GM18526 (cell line): ENCODE measurements around the gene KRT12.

Source experiments
- POLR2A ChIP-seq: IDR thresholded peaks from 3 replicates; pipeline ENCODE4 v1.6.1; 2011; ENCODE audit not compliant: insufficient read length; ENCODE audit errors: extremely low read depth

Gene KRT12

DNA sequence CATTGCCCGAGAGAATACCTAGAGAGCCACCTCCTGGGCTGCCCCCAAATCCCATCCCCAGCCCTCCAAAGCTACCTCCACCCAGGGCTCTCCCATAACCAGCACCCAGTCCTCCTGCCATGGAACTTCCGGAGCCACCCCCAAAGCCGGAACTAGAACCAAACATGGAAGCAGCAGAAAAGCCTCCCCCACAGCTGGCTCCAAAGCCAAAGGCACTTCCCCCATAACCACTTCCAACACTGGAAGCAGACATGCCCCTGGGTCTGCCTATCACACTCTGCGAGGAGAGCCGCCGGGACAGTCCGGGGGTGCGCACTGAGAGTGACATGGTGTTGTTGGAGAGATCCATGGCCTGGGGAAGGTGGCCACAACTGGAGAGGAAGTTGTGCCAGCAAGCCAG, at the start of gene KRT12:
Gene KRT12 (minus strand): TSS at position 386 of the 400 bp plus-strand sequence. CDS start 37 bp downstream, at position 349.
- TF ChIP-seq POLR2A, result no peak

DNA sequence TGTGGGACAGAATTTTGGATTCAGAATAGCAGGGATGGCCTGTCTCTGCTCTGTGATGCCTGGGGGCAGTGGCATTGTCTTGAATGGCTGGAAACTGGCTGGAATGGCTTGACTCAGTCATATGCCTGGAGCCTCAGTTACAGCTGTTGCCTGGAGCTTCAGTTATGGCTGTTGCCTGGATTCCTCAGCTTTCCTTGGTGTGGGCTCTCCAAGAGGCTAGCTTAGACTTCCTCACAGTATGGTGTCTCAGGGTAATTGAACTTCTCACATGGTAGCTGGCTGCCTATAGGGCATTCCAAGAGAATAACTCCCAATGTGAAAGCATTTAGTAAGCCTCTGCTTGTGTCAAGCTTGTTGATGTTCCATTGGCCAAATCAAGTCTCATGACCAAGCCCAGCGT, 49.3 kb upstream of the KRT12 start:
- no peak for TF ChIP-seq POLR2A

DNA sequence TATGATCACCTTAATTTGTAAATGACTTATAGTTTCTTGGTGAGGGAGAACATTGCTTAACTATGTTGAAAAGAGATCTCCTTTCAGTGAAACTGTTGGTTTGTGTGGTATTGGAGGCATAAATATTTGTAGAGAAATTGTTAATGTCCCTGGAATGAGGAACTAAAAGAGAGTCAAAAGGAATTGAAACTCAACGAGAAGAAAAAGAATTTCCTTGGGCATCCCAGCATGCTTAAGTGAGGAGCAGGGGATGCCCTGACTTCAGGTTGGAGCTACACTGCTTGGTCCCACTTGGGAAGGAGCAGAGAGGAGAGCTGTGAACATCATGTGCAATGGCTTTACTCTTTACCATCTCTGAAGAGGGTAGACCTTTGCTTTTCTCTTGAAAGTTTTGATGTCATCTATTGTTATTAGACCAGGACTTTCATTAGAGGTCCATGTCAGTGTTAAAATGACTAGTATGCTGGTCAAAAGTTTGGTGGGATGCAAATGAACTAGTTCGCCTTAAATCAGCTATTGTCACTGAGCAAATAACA, 48.8 kb upstream of the KRT12 start:
- TF ChIP-seq POLR2A, result no peak

DNA sequence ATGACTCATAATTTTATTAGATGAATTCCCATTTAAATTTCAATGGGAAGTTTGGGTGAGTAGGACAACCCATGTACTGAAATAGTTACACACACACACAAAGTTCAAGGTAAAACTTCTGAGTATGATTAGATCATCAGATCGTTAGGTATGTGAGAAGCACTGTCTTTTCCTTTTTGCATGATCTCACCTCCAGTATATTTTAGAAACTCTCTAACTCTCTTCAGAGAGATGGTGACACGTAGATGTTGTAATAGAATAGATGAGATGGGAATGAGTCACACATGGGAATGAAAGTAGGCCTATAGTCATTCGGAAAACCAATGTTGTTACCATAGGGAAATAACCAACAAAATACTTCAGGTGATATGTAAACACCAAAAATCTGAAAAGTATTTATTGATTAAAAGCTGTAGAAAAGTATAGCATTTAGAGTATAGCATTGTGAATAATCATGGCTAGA, 48.2 kb upstream of the KRT12 start:
- no peak for TF ChIP-seq POLR2A

DNA sequence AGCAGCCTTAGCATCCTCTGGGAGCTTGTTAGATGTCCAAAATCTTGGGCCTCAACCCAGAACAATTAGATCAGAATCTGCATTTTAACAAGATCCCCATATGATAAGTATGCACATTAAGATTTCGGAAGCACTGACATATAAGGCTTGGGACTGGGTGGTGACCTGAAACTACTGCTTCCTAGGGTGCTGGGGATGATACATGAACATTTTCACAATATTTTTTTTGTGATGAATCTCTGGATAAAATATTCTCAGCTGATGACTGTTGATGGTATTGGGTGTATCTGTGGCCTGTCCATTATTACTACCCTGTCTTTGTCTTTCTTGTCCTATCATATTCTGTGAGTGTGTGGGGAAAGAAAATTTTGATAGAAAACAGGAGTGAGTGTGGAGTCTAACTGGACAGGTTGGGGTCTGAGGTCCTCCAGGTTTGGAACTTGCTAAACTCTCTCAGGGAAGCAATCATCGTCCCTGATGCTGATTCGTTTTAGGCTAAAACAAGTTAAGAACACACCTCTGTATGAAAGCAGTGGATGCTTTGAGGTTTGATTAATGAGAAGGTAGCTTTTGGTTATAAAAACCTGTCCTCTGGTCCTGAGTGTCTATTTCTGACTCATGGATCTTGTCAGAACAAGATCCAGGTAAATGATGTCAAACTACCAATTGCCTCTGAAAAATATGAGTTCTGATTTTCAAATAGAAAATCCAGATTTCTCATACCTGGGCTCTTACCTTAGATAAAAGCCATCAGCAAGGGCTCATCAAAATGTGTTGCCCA, 47.2 kb upstream of the KRT12 start:
- TF ChIP-seq POLR2A, result no peak

DNA sequence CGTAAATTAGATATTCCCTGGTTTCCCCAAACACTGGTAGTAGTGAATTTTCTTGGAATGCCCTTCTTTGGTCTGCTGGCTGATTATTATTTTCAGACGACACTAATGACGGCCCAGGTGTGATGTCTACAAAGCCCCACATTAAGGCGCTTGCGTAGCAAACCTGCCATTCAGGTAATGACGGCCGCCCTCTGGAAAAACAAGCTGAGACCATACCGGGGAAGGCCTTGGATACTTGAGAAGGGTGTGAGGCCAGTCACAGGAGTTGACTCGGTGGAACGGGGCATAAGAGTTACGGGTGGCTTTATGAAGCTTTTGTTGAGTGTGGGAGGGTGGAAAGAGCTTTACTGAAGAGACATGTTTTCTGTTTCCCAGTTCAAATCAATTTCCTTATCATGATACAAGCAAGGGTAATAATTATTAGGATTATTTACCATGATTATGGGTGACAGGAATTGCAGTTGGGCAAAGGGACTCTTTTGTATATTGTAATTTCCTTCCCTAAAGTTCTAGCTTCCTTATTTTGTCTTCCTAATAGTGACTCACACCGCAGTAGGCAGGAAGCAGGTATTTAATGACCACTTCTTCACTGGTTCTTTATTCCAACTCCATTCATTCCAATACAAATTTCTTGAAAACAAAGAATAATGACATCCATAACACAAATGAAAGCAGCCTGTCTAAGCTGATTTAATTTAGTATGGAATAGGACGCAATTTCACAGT, 45.6 kb upstream of the KRT12 start:
- TF ChIP-seq POLR2A, result no peak

DNA sequence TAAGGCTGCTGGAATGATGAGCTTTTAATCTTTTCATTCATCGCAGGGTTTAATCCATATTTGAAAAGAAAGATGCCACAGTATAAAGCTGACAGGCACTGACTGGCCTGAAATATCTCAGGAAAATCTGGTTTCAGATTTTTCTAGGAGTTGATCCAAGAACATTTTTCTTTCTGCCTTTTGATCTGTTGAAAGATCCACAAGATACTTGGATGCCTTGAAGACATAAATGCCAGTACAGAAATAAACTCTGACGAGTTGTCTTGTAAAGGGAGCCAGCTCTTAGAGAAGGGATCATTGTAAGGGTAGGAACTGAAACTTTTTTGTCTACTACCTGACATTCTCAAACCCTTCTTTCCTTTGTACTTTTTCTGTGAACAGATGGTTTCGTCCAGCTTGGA, 43.4 kb upstream of the KRT12 start:
- no peak for TF ChIP-seq POLR2A

DNA sequence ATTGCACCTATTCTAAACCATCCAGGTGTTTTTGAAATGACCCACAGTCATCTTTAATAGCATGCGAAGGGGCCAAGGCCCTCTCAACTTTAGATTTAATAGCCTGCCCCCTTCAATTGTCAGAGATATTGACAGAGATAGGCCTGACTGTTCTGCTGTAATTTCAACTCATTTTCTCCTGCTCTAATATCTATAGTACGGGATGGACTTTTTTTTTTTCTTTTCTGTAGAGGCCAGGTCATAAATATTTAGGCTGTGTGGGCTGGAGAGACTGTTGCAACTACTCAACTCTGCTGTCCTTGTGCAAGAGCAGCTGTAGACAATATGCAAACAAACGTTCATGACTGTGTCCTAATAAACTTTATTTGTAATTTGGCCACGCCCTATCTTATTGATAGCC, 42.7 kb upstream of the KRT12 start:
- no peak for TF ChIP-seq POLR2A

DNA sequence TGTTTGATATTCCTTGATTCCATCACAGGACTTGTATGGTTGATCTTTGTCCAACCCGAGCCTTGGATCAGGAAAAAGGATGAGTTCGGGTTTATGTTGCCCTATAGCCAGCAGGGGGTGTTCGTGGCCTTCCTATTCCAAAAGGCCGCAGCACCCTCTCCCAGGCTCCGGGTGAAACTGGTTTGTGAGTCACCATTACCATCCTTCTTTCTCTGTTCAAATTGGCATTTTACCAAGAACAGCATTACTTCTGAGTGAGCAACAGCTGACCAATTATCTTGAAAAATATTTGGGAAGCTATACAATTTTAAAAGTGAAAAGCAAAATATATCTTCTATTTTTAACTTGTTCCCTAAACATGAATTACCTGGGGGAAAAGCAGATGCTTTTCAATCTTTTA, 42.3 kb upstream of the KRT12 start:
- TF ChIP-seq POLR2A, result no peak

DNA sequence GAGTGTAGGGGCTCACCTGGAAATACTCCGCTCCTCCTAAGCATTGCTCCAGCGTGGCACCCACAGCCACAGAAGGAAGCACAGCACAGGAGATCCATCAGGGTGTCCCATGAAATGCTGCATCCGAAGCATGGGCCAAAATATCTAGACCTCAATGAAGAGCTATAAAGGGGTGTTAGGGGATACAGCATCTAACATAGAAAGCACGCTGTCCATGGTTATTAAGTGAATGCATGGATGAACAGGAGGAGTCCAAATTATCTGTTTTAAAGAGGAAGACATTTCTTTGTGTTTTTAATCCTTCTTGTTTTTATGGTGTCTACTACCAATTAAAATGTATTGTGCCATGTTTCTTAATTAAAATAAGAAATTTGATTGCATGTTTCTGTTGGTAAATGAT, 39.6 kb upstream of the KRT12 start:
- no peak for TF ChIP-seq POLR2A

DNA sequence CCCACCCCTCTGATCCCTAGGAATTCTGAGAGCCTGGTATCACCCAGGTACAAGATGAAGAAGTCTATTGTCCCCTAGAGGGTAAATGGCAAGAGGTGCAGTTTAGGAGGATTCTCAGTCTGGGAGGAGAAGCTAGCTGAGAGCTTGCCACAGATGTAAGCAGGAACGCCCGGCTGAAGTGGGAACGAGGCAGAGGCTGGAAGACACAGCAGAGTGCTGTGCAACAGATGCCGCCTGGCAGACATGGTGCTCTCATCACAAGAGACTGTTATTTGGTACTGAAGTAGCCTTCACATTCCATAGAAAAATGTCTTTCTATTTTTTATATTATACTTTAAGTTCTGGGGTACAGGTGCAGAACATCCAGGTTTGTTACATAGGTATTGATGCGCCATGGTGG, 38.3 kb upstream of the KRT12 start:
- TF ChIP-seq POLR2A, result no peak

DNA sequence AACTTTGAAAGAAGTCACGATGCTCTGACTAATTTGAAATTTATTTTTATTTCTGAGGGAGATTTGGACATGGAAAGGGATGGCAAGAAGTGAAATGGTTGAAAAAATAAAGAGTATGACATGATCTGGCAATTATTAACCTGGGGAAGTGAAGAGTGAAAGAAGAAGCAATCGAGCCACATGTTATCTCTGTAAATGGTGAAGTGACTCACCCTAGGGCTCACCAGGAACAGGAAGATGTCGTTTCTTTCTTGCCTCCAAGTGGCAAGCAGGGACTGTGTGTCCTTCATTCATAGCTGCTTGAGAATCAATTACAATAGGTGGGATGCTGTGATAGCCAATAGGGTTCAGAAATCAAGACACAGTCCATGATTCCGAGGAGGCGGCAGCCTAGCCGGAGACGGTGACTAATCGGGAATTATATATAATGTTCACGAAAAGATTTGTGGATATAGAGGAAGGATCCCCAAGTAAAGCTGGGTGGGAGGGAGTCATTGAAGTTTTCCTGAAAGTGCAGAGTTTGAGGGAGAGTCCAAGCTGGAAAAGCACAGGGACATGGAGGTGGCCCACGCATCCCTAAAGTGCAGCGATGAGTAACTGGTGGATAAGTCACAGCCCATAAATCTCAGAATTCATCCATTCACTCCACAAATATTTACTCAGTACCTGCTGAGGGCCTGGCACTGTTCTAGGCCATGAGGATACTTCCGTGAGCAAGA, 36.3 kb upstream of the KRT12 start:
- TF ChIP-seq POLR2A, result no peak

DNA sequence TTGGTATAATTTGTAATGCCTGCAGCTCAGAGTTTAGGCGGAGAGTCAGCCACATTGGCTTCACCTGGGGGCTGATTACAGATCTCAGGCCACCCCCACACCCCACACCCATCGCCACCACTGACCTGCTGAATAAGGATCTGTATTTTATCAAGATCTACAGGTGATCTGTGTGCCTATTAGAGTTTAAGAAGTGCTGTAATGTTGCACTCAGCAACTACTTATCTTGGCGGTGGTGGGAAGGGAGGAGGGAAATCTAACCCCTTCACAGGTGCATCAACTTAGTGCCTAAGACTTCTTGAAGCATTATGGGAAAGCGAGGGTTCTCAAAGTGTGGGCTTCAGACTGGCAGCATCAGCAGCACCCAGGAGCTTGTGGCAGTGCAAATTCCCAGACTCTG, 35.5 kb upstream of the KRT12 start:
- TF ChIP-seq POLR2A, result no peak

DNA sequence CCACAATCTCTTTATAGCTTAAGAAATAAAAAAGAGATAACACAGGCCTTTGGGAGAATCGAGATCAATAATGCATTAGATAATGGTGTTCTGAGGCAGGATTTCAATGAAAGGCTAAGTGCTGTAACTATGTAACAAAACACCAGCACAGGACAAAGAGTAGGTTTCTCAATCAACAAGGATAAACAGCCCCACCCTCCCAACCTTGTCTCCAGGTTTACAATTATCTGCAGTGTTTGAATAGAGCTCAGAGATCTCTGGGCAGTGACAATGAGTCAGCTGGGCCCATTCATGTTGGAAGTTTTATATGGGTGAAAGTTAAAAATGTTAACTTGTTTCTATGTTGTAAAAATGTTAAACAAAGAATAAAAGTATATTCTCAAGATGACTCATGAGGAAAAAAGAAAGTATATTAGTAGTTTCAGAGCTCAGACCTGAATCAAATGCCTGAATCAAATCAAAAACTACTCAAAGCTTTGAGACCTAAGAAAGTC, 35.0 kb upstream of the KRT12 start:
- TF ChIP-seq POLR2A, result no peak

DNA sequence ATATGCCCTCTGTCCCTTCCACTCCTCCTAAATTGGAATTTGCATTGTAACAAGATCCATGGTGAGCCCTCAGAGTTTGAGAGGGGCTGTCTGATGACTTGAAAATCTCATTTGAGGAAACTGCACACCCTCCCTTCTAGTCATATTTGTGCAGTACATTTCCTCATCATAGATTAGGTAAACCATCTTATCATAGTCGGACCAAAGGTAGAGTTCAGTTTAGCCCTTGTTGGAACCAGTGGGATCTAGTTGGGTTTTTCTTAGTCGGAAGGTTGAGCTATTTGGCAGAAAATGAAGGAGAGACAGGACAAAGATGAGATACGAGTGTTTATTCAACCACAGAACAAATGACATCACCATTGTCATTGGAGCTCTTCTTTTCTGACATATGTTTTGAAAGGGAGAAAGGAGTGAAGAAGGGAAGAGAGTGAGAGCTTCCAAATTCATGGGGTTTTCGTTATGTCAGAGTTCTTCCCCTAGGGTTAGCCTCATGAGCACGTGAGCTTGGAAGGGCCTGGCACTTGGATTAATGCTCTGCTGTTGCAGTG, 33.9 kb upstream of the KRT12 start:
- TF ChIP-seq POLR2A, result no peak
